Stimulated activated CD8-positive, alpha-beta memory T cell treated with anti-CD3 and anti-CD28 coated beads, Interleukin-15, amount 100 ng/mL, for 24 hours (primary cell): ENCODE data around the gene CEACAM8.
"Not testable (repeated sequence)": the region's sequence is repeated elsewhere in the genome, so short reads cannot be mapped to it uniquely, and the experiment has no call there.

ENCODE experiments used
- DNase-seq: peaks from one replicate; pipeline ENCODE4 v3.0.0-alpha.2; 2020; ENCODE audit warnings: low read depth

Gene CEACAM8

DNA sequence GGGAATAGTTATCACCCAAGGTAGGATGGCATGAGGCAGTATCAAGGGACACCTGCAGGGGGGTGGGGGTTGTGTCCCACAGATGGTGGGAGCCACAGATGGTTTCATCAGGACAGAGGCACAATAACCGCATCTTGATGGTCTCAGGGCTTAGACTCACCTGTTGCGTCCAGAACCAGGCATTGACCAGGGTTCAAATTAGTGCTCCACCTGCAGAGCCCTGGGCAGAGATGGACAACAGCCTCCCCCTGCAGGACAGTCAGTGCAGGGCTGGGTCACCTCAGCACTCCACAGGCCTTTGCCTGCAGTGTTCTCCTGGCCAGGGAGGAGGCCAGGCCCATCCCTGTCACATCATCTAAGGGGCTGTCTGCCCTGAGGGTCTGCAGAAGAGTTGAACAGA lies 51.9 kb downstream of the CEACAM8 start:
- DNase-seq = no peak

DNA sequence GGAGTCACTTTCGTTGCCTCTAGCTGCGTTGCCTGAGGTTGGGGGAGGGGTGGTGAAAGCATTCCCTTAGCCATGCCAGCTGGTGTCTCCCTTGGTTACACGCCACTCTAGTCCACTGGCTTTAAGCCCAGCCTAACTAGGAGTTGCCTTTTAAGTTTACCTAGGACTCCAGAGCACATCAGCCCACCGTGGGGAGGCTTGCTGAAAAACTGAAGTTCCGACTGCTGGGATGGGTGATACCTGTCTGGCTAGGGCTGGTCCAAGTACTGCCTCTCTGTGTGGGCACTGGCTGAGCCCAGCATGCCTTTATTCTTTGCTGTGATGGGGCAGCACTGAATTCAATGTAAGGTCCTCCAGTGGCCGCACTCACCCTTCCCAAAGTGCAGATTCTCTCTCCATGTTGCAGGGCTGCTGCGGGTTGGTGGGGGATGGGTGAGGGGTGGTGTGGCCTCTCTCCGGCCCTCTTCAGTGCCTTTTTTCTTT lies 54.6 kb downstream of the CEACAM8 start:
- no peak for DNase-seq

DNA sequence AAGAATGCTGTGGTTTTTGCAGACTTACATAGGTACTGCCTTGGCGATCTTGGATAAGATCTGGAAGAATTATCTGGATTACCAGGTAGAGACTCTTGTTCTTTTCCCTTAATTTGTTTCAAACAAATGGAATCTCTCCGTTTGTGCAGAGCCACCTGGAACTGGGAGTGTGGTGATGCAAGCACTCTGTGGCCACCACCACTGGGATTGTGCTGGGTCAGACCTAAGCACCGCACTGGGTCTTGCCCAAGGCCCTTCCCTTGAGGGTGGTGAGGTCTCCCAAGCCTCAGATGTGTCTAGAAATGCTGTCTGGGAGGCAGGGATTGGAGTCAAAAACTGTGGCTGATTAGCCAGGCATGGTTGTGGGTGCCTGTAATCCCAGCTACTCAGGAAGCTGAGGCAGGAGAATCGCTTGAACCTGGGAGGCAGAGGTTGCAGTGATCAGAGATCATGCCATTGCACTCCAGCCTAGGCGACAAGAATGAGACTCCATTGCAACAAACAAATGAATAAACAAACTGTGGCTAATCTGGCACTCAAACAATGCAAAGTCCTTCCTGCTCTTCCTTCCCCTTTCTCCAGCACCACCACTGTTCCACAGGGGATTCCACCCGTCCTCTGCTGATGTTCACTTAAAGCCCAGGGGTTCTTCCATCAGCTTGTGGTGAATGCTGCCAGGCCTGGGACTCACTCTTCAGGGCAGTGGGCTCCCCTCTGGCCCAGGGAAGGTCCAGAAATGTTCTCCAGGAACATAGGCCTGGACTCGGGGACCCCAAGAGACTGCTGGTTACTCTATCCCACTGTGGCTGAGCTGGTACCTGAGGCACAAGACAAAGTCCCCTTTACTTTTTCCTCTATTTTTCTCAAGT lies 55.6 kb downstream of the CEACAM8 start:
- DNase-seq = no peak

DNA sequence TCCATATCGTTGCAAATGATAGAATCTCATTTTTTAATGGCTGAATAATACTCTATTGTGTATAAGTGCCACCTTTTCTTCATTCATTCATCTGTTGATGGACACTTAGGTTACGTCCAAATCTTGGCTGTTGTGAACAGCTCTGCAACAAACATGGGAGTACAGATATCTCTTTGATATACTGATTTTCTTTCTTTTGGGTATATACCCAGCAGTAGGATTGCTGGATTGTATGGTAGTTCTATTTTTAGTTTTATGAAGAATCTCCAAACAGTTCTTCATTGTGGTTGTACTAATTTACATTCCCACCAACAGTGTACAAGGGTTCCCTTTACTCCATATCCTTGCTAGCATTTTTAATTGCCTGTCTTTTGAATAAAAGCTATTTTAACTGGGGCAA lies 59.4 kb downstream of the CEACAM8 start:
- DNase-seq = not testable (repeated sequence)

DNA sequence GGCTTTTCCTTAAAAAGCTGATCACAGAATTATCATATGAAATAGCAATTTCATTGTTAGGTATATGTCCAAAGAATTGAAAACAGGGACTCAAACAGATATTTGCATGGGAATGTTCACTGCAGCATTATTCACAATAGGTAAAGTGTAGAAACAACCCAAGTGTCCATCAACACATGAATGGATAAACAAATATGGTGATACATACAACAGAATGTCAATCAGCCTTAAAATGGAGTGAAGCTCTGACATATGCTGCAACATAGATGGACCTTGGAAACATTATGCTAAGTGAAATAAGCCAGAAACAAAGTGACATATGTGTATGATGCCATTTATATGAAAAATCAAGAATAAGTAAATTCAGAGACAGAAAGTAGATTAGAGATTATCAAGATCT lies 60.3 kb downstream of the CEACAM8 start:
- no peak for DNase-seq

DNA sequence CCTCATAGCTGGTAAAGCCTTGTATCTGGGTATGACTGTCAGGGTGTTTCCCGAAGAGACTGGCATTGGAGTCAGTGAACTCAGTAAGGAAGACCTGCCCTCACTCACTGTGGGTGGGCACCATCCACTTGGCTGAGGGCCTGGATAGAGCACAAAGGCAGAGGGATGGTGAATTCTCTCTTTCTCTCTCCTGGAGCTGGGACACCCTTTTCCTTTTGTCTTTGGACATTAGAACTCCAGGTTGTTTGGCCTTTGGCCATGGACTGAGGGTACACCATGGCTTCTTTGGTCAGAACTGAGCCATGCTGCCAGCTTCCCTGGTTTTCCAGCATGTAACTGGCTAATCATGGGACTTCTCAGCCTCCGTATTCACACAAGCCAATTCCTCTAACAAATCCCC lies 61.8 kb downstream of the CEACAM8 start:
- DNase-seq = no peak

DNA sequence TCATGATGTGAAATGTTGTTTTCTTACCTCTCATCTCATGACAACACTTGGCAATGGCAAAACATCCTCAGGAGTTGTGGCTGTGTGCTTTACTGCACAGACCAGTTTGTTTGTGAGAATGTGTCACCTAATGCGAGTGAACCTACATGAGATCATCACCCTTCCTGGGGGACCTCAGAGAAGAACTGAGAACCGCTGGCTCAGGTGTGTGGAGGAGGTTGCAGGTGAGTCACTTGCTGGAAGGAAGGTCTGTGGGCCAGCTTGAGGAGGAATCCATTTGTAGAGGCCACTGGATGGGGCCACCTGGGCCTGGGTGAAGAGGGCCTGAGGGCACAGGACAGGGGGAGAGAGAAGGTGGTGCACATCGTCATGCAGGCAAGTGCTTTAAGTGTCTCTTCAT lies 63.4 kb downstream of the CEACAM8 start:
- no peak for DNase-seq
